HG03139 (cell line): Measurements from ENCODE around the gene KCTD2.
A peak's percentile ranks its signal among the peaks of the same experiment; 100 is the strongest.

Experiments used
- ATAC-seq: cut with Tn5 transposase; IDR thresholded peaks from one replicate; pipeline ENCODE4 v1.9.1; 2021; ENCODE audit not compliant: unreplicated experiment

KCTD2 gene

GRCh38 chr17:75075597-75076336, 28.7 kb downstream of the KCTD2 start:
- ATAC-seq, result no peak

GRCh38 chr17:75077072-75077495, 30.1 kb downstream of the KCTD2 start:
- ATAC-seq, result no peak

- no peak for ATAC-seq
Observed at GRCh38 chr17:75077496-75078283, 30.7 kb downstream of the KCTD2 start.

- no peak for ATAC-seq
Observed at GRCh38 chr17:75078284-75079022, 31.4 kb downstream of the KCTD2 start.

- no peak for ATAC-seq
Observed at GRCh38 chr17:75079023-75079373, 32.0 kb downstream of the KCTD2 start.

GRCh38 chr17:75081611-75082540, 34.9 kb downstream of the KCTD2 start:
- ATAC-seq, result no peak

- ATAC-seq, result no peak
Observed at GRCh38 chr17:75082683-75083082, 35.7 kb downstream of the KCTD2 start.

GRCh38 chr17:75084039-75084660, 37.1 kb downstream of the KCTD2 start:
- no peak for ATAC-seq

- no peak for ATAC-seq
Observed at GRCh38 chr17:75086496-75087181, 39.6 kb downstream of the KCTD2 start.

- no peak for ATAC-seq
Observed at GRCh38 chr17:75087182-75087557, 40.1 kb downstream of the KCTD2 start.

GRCh38 chr17:75087558-75088453, 40.8 kb downstream of the KCTD2 start, which contains the start of gene SLC16A5:
SLC16A5 (plus strand) TSS chr17:75087954; CDS start chr17:75093637, 5,683 bp downstream.
- ATAC-seq, result peak; percentile 45

GRCh38 chr17:75088465-75089417, 41.7 kb downstream of the KCTD2 start:
- ATAC-seq, result no peak

GRCh38 chr17:75090871-75091854, 44.1 kb downstream of the KCTD2 start:
- ATAC-seq, result no peak

- ATAC-seq, result no peak
Observed at GRCh38 chr17:75091855-75092327, 44.9 kb downstream of the KCTD2 start.

- ATAC-seq, result no peak
Observed at GRCh38 chr17:75093548-75094158, 46.6 kb downstream of the KCTD2 start.
